Urinary bladder (tissue), 4 donors: Measurements from ENCODE around the gene KDM2B. TPM values are rescaled to one million over a fixed set of nuclear protein-coding genes. Genes with fewer than 3 reads are reported as not detected.

Source experiments
- DNase-seq: peaks from one replicate; pipeline ENCODE4 v3.0.0-alpha.2; 2015; ENCODE audit errors: extremely low spot score
- H3K27ac ChIP-seq: one replicate; pipeline ENCODE4 v1.5.1; 2013; ENCODE audit warnings: low read depth, mild to moderate bottlenecking, moderate library complexity
- H3K36me3 ChIP-seq: one replicate; pipeline ENCODE4 v1.6.1; 2013; ENCODE audit warnings: mild to moderate bottlenecking, moderate library complexity; ENCODE audit not compliant: insufficient read depth
- H3K4me1 ChIP-seq: one replicate; pipeline ENCODE4 v1.6.1; 2013; ENCODE audit warnings: mild to moderate bottlenecking, moderate library complexity; ENCODE audit not compliant: insufficient read depth
- H3K4me3 ChIP-seq: one replicate; pipeline ENCODE4 v1.5.1; 2013; ENCODE audit warnings: low read depth, low read length
- WGBS: extraction: QIAGEN DNeasy Blood & Tissue Kit; methylation state at CpG from one replicate; pipeline ENCODE4 v1.1.7; 2013; 5-methylcytosine and 5-hydroxymethylcytosine counted together
- polyA plus RNA-seq: library from polyadenylated mRNA; stranded (reverse); fragments of 200-250 nt; gene quantifications from one replicate; pipeline ENCODE4 v1.2.3, GENCODE V29; 2013
- total RNA-seq: library from RNA; depleted of rRNA; stranded (reverse); fragments of >200 nt; gene quantifications from one replicate; pipeline ENCODE4 v1.2.3, GENCODE V29; 2014
- donor health status: healthy with polysubstance abuse.
- donor health status: healthy.

KDM2B gene
- total and polyA plus RNA-seq, 2 donors = 18.7 to 23.3 TPM

DNA sequence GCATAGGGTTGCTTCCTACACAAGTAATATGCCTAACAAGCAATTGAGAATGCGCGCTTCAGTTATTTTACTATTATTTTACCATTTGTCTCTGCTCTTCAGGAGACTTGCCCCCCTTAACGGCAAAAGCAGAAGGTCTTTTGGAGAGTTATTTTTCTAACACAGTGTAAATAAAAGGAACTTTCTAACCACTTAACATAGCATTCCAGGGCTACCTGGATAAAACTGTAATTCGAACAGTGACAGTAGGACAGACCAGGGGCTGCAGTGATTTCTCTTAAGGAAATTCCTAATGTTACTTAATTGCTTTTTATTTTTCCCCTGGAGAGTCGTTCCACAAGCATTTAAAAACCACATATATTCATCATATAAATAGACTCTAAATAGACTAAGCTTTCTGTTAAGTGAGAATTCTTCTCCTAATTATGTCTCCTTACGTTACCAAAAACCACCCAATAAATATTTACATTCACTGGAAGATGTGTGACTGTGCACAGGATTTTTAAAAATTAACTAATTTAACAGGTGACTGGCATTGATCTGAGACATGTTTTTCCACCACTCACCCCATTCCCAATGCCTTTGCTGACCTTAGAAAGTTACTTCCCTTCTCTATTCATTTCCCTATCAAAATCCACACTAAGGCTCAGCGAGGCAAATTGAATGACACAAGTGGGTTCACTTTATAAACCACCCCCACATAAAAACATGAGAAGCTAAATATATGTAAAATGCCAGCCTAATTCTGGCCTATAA is 108.5 kb downstream of the KDM2B start:
- 86% methylated on average over 7 of the region's 7 CpGs for WGBS
- Histone ChIP-seq H3K27ac (no peak overlapping the region), H3K4me1 (no peaks in the 10 kb centered on the region), H3K4me3 (no peak overlapping the region), H3K36me3 (no peaks in the 10 kb centered on the region)
- DNase-seq = no peak

- 93% methylated on average over 2 of the region's 2 CpGs for WGBS
- Histone ChIP-seq H3K4me3 (no peak overlapping the region), H3K27ac (no peak overlapping the region), H3K36me3 (no peaks in the 10 kb centered on the region), H3K4me1 (no peaks in the 10 kb centered on the region)
- no peak for DNase-seq
These were observed 110.1 kb downstream of the KDM2B start for GRCh38 chr12:121470751-121471150.

- Histone ChIP-seq H3K27ac (no peak overlapping the region), H3K36me3 (no peaks in the 10 kb centered on the region), H3K4me1 (no peaks in the 10 kb centered on the region), H3K4me3 (no peak overlapping the region)
- 45% methylated on average over 4 of the region's 4 CpGs for WGBS
- no peak for DNase-seq
These were observed 112.4 kb downstream of the KDM2B start for GRCh38 chr12:121468499-121468801.

- no peaks in the 10 kb centered on the region for H3K4me1 ChIP-seq
- peak overlapping the region; percentile 90 for H3K4me3 ChIP-seq
- no peaks in the 10 kb centered on the region for H3K36me3 ChIP-seq
- 5% methylated on average over 48 of the region's 48 CpGs for WGBS
- no peak for DNase-seq
- H3K27ac ChIP-seq = no peak overlapping the region
These were observed 113.0 kb downstream of the KDM2B start for GRCh38 chr12:121467638-121468498.

DNA sequence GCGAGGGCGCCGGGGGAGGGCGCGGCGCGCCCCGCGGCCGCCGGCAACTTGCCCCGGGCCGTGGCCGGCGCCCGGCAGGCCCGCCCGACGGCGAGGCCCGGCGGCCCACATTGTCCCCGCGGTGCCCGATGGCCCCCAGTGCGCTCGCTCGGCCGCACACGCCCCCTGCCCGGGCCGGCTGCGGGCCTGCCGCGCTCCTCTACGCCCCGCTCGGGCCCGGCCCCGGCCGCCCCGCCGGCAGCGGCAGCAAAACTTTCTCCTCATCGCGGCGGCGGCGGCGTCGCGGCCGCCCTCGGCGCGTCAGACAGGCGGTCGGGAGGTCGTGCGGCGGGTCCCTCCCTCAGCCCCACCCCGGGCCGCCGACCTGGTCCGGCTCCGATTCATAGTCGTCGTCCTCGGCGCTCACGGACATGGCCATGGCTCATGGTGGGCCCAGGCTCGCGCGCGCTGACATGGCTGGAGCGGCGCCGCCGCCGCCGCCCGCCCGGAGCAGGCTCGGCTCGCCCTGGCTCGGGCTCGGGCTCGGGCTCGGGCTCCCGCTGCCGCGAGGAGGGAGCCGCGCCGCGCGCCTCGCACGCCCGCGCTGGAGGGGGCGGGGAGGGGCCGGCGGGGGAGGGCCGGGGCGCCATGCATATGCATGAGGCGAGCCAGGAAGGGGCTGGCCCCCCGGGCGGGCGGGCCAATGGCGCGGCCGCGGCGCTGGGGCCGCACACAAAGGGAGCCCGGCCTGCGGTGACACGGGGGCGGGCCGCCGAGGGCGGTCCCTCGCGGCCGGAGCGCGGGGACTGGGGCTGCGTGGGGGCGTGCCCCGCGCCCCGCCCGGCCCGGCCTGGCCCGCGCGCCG is 113.8 kb downstream of the KDM2B start:
- Histone ChIP-seq H3K4me3 (peak overlapping the region; percentile 90), H3K4me1 (no peaks in the 10 kb centered on the region), H3K36me3 (no peaks in the 10 kb centered on the region), H3K27ac (peak overlapping the region; percentile 3)
- under 1% methylated on average over 139 of the region's 139 CpGs for WGBS
- DNase-seq = peak; percentile 58

DNA sequence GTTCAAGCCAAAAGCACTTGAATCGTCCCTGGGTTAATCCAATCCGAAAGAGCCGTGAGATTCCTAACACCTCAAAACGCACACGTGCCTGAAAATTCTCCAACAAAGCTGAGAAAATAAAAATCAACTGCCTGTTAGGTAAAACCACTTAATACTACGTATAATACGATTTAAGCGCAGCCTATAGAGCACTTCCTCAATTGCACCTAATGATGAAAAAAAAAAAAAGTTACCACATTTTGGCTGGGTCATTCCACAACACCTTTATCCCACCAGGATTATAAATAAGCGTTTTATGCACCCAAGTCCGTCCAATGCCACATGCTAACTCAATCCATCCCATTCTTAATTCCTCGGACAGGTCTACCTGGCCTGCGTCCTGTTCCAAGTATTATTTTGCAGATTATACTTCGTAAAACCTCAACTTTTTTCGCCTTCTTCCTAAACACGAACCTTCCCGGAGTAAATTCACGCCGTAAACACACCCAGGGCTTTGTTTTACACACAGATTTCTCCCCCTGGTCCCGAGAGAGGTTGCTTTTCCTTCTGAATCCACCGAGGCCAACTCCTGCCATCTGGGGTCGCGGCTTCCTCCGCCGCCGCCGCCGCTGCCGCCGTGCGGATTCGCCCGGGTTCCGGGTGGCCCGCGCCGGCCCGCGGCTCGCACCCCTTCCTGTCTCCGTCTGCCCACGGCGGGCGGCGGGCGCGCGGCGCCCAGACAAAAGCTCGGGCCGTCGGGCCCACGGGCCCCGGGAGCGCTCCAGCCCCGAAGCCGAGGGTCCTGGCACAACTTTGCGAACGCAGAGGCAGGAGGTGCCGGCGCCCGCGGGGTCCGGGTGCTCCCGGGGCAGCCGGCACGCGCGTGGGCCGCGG is 114.7 kb downstream of the KDM2B start:
- 13% methylated on average over 70 of the region's 70 CpGs for WGBS
- DNase-seq = no peak
- Histone ChIP-seq H3K4me1 (no peaks in the 10 kb centered on the region), H3K27ac (no peak overlapping the region), H3K36me3 (no peaks in the 10 kb centered on the region), H3K4me3 (peak overlapping the region; percentile 90)

DNA sequence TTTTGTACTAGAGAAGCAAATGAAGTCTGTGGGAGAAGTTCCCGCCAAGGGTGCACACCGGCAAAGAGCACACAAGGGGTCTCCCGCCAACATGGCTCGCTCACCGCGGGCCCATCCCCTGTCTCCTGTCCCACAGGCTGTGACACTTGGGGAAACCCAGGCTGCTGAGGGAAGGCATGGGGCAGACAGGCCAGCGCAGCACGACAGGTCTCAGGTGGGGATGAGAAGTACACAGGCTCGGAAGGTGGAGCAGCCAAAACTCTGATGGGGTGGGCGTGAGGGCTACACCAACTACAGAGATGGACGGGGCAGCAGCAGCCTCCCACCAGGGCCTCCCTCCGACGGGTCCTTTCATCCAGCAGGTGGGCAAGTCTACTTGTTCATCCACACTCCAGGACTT is 116.5 kb downstream of the KDM2B start:
- H3K27ac ChIP-seq = no peak overlapping the region
- 94% methylated on average over 13 of the region's 13 CpGs for WGBS
- no peaks in the 10 kb centered on the region for H3K4me1 ChIP-seq
- DNase-seq = no peak
- H3K4me3 ChIP-seq = no peak overlapping the region
- no peaks in the 10 kb centered on the region for H3K36me3 ChIP-seq

- Histone ChIP-seq H3K27ac (no peak overlapping the region), H3K36me3 (no peaks in the 10 kb centered on the region), H3K4me3 (no peak overlapping the region), H3K4me1 (no peaks in the 10 kb centered on the region)
- DNase-seq = no peak
- WGBS = 92% methylated on average over 5 of the region's 5 CpGs
These were observed 119.8 kb downstream of the KDM2B start for GRCh38 chr12:121461048-121461447.

- Histone ChIP-seq H3K27ac (no peak overlapping the region), H3K4me3 (no peak overlapping the region), H3K36me3 (no peaks in the 10 kb centered on the region), H3K4me1 (no peaks in the 10 kb centered on the region)
- no peak for DNase-seq
- 81% methylated on average over 8 of the region's 8 CpGs for WGBS
These were observed 124.3 kb downstream of the KDM2B start for GRCh38 chr12:121456551-121456950.

GRCh38 chr12:121455766-121456420 is 124.9 kb downstream of the KDM2B start:
- H3K36me3 ChIP-seq = no peaks in the 10 kb centered on the region
- 92% methylated on average over 23 of the region's 23 CpGs for WGBS

GRCh38 chr12:121454921-121455320 is 125.9 kb downstream of the KDM2B start:
- Histone ChIP-seq H3K4me3 (no peak overlapping the region), H3K4me1 (no peaks in the 10 kb centered on the region), H3K27ac (no peak overlapping the region), H3K36me3 (no peaks in the 10 kb centered on the region)
- no peak for DNase-seq
- 91% methylated on average over 6 of the region's 6 CpGs for WGBS

More at GRCh38 chr12:121455766-121456420, 124.9 kb downstream of the KDM2B start:
- Histone ChIP-seq H3K27ac (no peak overlapping the region), H3K4me3 (no peak overlapping the region), H3K4me1 (no peaks in the 10 kb centered on the region)
- no peak for DNase-seq

- Histone ChIP-seq H3K27ac (no peak overlapping the region), H3K36me3 (no peaks in the 10 kb centered on the region), H3K4me3 (no peak overlapping the region), H3K4me1 (no peaks in the 10 kb centered on the region)
- DNase-seq = no peak
- WGBS = 92% methylated on average over 18 of the region's 18 CpGs
These were observed 127.2 kb downstream of the KDM2B start for GRCh38 chr12:121453629-121454028.
